SK-N-SH (cell line): ENCODE measurements around the gene DTX3L. TPM values are rescaled to one million over a fixed set of nuclear protein-coding genes. Genes with fewer than 3 reads are reported as not detected.

Experiments
- CTCF ChIA-PET: fragments of 300-600, 350-600 bp; formaldehyde crosslinking; extraction: SDS; loops from one replicate; lab custom pipeline; 2021; lab: Yijun Ruan, JAX
- POLR2A ChIA-PET: fragments of 350-600 bp; sonication (Branson Sonifier 250); formaldehyde crosslinking; extraction: SDS; loops from one replicate; lab custom pipeline; 2020; ENCODE audit warnings: antibody characterized with exemption, inconsistent platforms; lab: Yijun Ruan, JAX
- DNase-seq: peaks from one replicate; pipeline ENCODE4 v3.0.0; 2012
- H2AFZ ChIP-seq: fragments of 200-600 bp; sonication (generic); 2 replicates; pipeline ENCODE4 v1.8.1; 2016; ENCODE audit warnings: antibody characterized with exemption, mild to moderate bottlenecking, low read depth
- H3F3A ChIP-seq: fragments of 200-600 bp; sonication (generic); replicated peaks from 2 replicates; pipeline ENCODE3; 2016; ENCODE audit warnings: antibody characterized with exemption, mild to moderate bottlenecking; ENCODE audit not compliant: insufficient read depth
- H3K27ac ChIP-seq, 2 experiments: fragments of 200-500 bp in 1 of 2; fragments of 200-600 bp in 1 of 2; sonication (Bioruptor generic) in 1 of 2; sonication (generic), shearing (Covaris generic) in 1 of 2; 2 replicates each; pipeline versions ENCODE4 v1.5.1 to v1.6.1; 2014 to 2016; ENCODE audit warnings: low read depth in 2 of 2, inconsistent platforms in 1 of 2, low read length in 1 of 2, mild to moderate bottlenecking in 1 of 2, mixed read lengths in 1 of 2
- H3K27me3 ChIP-seq: fragments of 200-600 bp; sonication (generic), shearing (Covaris generic); 2 replicates; pipeline ENCODE4 v1.6.1; 2016; ENCODE audit warnings: mixed run types; ENCODE audit not compliant: insufficient read depth
- H3K36me3 ChIP-seq, 2 experiments: fragments of 200-500 bp in 1 of 2; fragments of 200-600 bp in 1 of 2; sonication (Bioruptor generic) in 1 of 2; sonication (generic) in 1 of 2; replicated peaks in 1 of 2; 2 replicates each; pipeline versions ENCODE3 to v1.5.1; 2014 to 2016; ENCODE audit warnings: low read length in 1 of 2, mild to moderate bottlenecking in 1 of 2; ENCODE audit not compliant: insufficient read depth in 2 of 2, control insufficient read depth in 1 of 2
- H3K4me1 ChIP-seq, 2 experiments: fragments of 200-500 bp in 1 of 2; fragments of 200-600 bp in 1 of 2; sonication (Bioruptor generic) in 1 of 2; sonication (generic), shearing (Covaris generic) in 1 of 2; 2 replicates each; pipeline versions ENCODE4 v1.5.1 to v1.6.1; 2014 to 2016; ENCODE audit warnings: low read depth in 1 of 2, low read length in 1 of 2, mixed run types in 1 of 2; ENCODE audit not compliant: insufficient read depth in 2 of 2, control insufficient read depth in 1 of 2
- H3K4me2 ChIP-seq: fragments of 200-600 bp; sonication (generic), shearing (Covaris generic); 2 replicates; pipeline ENCODE4 v1.6.1; 2017; ENCODE audit warnings: mixed run types
- H3K4me3 ChIP-seq, 2 experiments: fragments of 200-500 bp in 1 of 2; fragments of 200-600 bp in 1 of 2; sonication (Bioruptor generic) in 1 of 2; sonication (generic), shearing (Covaris generic) in 1 of 2; 2 replicates each; pipeline versions ENCODE4 v1.5.1 to v1.8.1; 2014 to 2016; ENCODE audit warnings: low read depth in 2 of 2, inconsistent platforms in 1 of 2, low read length in 1 of 2, mild to moderate bottlenecking in 1 of 2, mixed read lengths in 1 of 2, moderate library complexity in 1 of 2
- H3K79me2 ChIP-seq: fragments of 200-600 bp; sonication (generic); 2 replicates; pipeline ENCODE4 v1.8.1; 2017; ENCODE audit warnings: mild to moderate bottlenecking; ENCODE audit not compliant: insufficient read depth
- H3K9ac ChIP-seq: fragments of 200-600 bp; sonication (generic); 2 replicates; pipeline ENCODE4 v1.6.1; 2017; ENCODE audit warnings: mixed run types
- H3K9me2 ChIP-seq: fragments of 200-600 bp; sonication (generic); 2 replicates; pipeline ENCODE4 v1.6.1; 2017; ENCODE audit warnings: mixed run types
- H3K9me3 ChIP-seq: fragments of 200-600 bp; sonication (generic); 2 replicates; pipeline ENCODE4 v1.6.1; 2017; ENCODE audit warnings: mixed run types, mild to moderate bottlenecking, moderate library complexity
- H4K20me1 ChIP-seq: fragments of 200-600 bp; sonication (generic); 2 replicates; pipeline ENCODE4 v1.6.1; 2017; ENCODE audit warnings: mild to moderate bottlenecking, mixed run types; ENCODE audit not compliant: insufficient read depth
- CHD2 ChIP-seq: fragments of 150-350 bp; IDR thresholded peaks from 2 replicates; pipeline ENCODE4 v1.6.1; 2018; ENCODE audit warnings: low read length; ENCODE audit not compliant: partially characterized antibody
- EZH2phosphoT487 ChIP-seq: fragments of 200-600 bp; sonication (generic); IDR thresholded peaks from 2 replicates; pipeline ENCODE4 v1.6.1; 2017; ENCODE audit warnings: low read depth, mixed run types, mild to moderate bottlenecking, antibody characterized with exemption, moderate library complexity, borderline replicate concordance
- FOSL2 ChIP-seq: IDR thresholded peaks from 2 replicates; pipeline ENCODE4 v1.4.0; 2012; ENCODE audit warnings: low read depth, mild to moderate bottlenecking, moderate library complexity, borderline replicate concordance
- FOXM1 ChIP-seq: IDR thresholded peaks from 2 replicates; pipeline ENCODE4 v1.4.0; 2012; ENCODE audit warnings: low read depth, mild to moderate bottlenecking
- JUND ChIP-seq: IDR thresholded peaks from 2 replicates; pipeline ENCODE4 v1.4.0; 2012
- MAX ChIP-seq: IDR thresholded peaks from 2 replicates; pipeline ENCODE4 v1.4.0; 2012; ENCODE audit warnings: low read depth
- MXI1 ChIP-seq: IDR thresholded peaks from 2 replicates; pipeline ENCODE4 v1.6.1; 2012; ENCODE audit warnings: mild to moderate bottlenecking, low read depth, low read length, improper control_type of control experiment
- NRF1 ChIP-seq: IDR thresholded peaks from 2 replicates; pipeline ENCODE4 v1.6.1; 2012; ENCODE audit warnings: low read depth, mild to moderate bottlenecking, low read length
- PBX3 ChIP-seq: IDR thresholded peaks from 2 replicates; pipeline ENCODE4; 2012
- RFX5 ChIP-seq: IDR thresholded peaks from 2 replicates; pipeline ENCODE4 v1.6.1; 2012; ENCODE audit warnings: mild to moderate bottlenecking, improper control_type of control experiment, low read length
- RXRA ChIP-seq: IDR thresholded peaks from 2 replicates; pipeline ENCODE4 v1.4.0; 2012; ENCODE audit warnings: low read depth, mild to moderate bottlenecking, borderline replicate concordance
- TCF12 ChIP-seq: IDR thresholded peaks from 2 replicates; pipeline ENCODE4 v1.4.0; 2012
- USF1 ChIP-seq: IDR thresholded peaks from 2 replicates; pipeline ENCODE4 v1.4.0; 2012; ENCODE audit warnings: low read depth, borderline replicate concordance
- USF2 ChIP-seq: fragments of 150-350 bp; IDR thresholded peaks from 2 replicates; pipeline ENCODE4 v1.6.1; 2017; ENCODE audit warnings: antibody characterized with exemption, low read length, low read depth, borderline replicate concordance
- YY1 ChIP-seq: IDR thresholded peaks from 2 replicates; pipeline ENCODE4 v1.4.0; 2012; ENCODE audit warnings: low read depth, mild to moderate bottlenecking
- ZBTB33 ChIP-seq: IDR thresholded peaks from 2 replicates; pipeline ENCODE4 v1.4.0; 2012; ENCODE audit warnings: low read depth, borderline replicate concordance
- WGBS: methylation state at CpG from one replicate; pipeline ENCODE4 v1.1.6; 2017; ENCODE audit warnings: low lambda C conversion rate; 5-methylcytosine and 5-hydroxymethylcytosine counted together
- polyA plus RNA-seq, 3 experiments: library from polyadenylated mRNA; depleted of rRNA; stranded (reverse); fragments of >200 nt; gene quantifications; 2 replicates each; pipeline ENCODE4 v1.2.3, GENCODE V29; 2012

Gene DTX3L
- polyA plus RNA-seq, 1 of the 3 experiments (the other 2 are of a cell fraction) = 2.7 TPM

DNA sequence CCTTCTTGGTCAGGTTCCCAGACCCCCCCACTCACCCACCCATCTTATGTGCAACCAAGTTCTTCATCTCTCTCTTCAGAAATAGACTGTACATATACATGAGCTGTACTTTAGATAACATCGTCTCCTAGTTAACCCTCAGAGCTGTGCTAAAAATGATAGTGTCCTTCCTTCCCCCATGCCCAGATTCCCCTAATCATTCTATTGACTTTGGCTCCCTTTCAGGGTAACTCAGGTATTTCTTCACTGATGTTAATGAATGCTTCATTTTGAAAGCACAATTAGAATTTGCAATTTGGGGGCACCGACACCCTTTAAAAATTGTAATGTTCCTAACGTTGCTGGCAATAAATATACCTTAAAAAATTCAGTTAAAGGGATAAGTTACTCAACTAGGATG, 11.0 kb upstream of the DTX3L start:
- peaks cover 10 to 26% of the 10 kb centered on the region in 2 experiments for H3K36me3 ChIP-seq
- no peak overlapping the region for H3K9ac ChIP-seq
- no peaks in the 10 kb centered on the region for H3K79me2 ChIP-seq
- ChIA-PET POLR2A (no interaction called here), CTCF (interaction anchor here (4.0 kb wide), 1 partner anchor 126 kb away, joined by 27 read pairs; the partner anchor contains the start of gene PARP14)
- no peaks in the 10 kb centered on the region for H4K20me1 ChIP-seq
- WGBS = 87% methylated on average over 3 of the region's 3 CpGs
- TF ChIP-seq EZH2phosphoT487 (no peak), JUND (no peak), FOXM1 (no peak), USF2 (no peak), TCF12 (no peak), RXRA (no peak), MAX (no peak), ZBTB33 (no peak), RFX5 (no peak), YY1 (no peak), USF1 (no peak), NRF1 (no peak), MXI1 (no peak), CHD2 (no peak), FOSL2 (no peak), PBX3 (no peak)
- H3F3A ChIP-seq = no peaks in the 10 kb centered on the region
- no peak overlapping the region for H3K4me2 ChIP-seq
- H3K4me1 ChIP-seq = no peaks in the 10 kb centered on the region
- no peaks in the 10 kb centered on the region for H3K9me2 ChIP-seq
- H3K27me3 ChIP-seq = no peaks in the 10 kb centered on the region
- H3K9me3 ChIP-seq = no peaks in the 10 kb centered on the region
- no peak for DNase-seq
- H3K27ac ChIP-seq = no peak overlapping the region
- no peak overlapping the region for H2AFZ ChIP-seq
- no peak overlapping the region for H3K4me3 ChIP-seq
